HFFc6 (cell line): ENCODE results near the gene MYO5A. TPM values are rescaled to one million over a fixed set of nuclear protein-coding genes. Genes with fewer than 3 reads are reported as not detected.
A peak's percentile ranks its signal among the peaks of the same experiment; 100 is the strongest.

Experiments
- DNase-seq: peaks from one replicate; pipeline ENCODE4 v3.0.0-alpha.2; 2018
- H3K27ac Mint-ChIP-seq: 2 replicates; pipeline ENCODE4 v1.8.0; 2020; ENCODE audit warnings: mild to moderate bottlenecking, mixed read lengths
- H3K27me3 Mint-ChIP-seq: 2 replicates; pipeline ENCODE4 v1.8.0; 2021; ENCODE audit warnings: mild to moderate bottlenecking, moderate library complexity, mixed read lengths; ENCODE audit not compliant: insufficient read depth
- H3K36me3 Mint-ChIP-seq: 2 replicates; pipeline ENCODE4 v1.8.0; 2021; ENCODE audit warnings: low read depth, mixed read lengths
- H3K4me1 Mint-ChIP-seq: 2 replicates; pipeline ENCODE4 v1.8.0; 2020; ENCODE audit warnings: low read depth, mixed read lengths
- H3K4me3 Mint-ChIP-seq: 2 replicates; pipeline ENCODE4 v1.8.0; 2020; ENCODE audit warnings: mild to moderate bottlenecking, moderate library complexity, mixed read lengths
- H3K9me3 Mint-ChIP-seq: 2 replicates; pipeline ENCODE4 v1.8.0; 2020; ENCODE audit warnings: mild to moderate bottlenecking, mixed read lengths
- total RNA-seq, 6 experiments: library from RNA; stranded (reverse); fragmentation: NEBNext Ultra II Directional; extraction: Animal tissue kit (Norgen Biotek cat#: 25700); gene quantifications; 2 replicates in 1 of 6; 3 replicates in 5 of 6; pipeline ENCODE4 v1.2.3, GENCODE V29; 2021
- TF ChIP-seq, protein P1 (sequence below): fragments of 200-600 bp; sonication (generic); IDR thresholded peaks from 2 replicates; pipeline ENCODE4 v1.5.0; 2021; ENCODE audit warnings: antibody characterized with exemption, mild to moderate bottlenecking

MYO5A gene
- total RNA-seq, 6 experiments from 2014 or later, result 47.4 to 59.4 (median 54.0) TPM

- no peak overlapping the region for H3K4me3 Mint-ChIP-seq
- no peak overlapping the region for H3K27ac Mint-ChIP-seq
- peaks cover 11% of the 10 kb centered on the region for H3K36me3 Mint-ChIP-seq
- H3K4me1 Mint-ChIP-seq, result 0 out of 2 replicates have a peak, but pooled peaks cover 5% of the 10 kb centered on the region
- no peaks in the 10 kb centered on the region for H3K27me3 Mint-ChIP-seq
- DNase-seq, result no peak
- no peaks in the 10 kb centered on the region for H3K9me3 Mint-ChIP-seq
- TF ChIP-seq, protein P1, sequence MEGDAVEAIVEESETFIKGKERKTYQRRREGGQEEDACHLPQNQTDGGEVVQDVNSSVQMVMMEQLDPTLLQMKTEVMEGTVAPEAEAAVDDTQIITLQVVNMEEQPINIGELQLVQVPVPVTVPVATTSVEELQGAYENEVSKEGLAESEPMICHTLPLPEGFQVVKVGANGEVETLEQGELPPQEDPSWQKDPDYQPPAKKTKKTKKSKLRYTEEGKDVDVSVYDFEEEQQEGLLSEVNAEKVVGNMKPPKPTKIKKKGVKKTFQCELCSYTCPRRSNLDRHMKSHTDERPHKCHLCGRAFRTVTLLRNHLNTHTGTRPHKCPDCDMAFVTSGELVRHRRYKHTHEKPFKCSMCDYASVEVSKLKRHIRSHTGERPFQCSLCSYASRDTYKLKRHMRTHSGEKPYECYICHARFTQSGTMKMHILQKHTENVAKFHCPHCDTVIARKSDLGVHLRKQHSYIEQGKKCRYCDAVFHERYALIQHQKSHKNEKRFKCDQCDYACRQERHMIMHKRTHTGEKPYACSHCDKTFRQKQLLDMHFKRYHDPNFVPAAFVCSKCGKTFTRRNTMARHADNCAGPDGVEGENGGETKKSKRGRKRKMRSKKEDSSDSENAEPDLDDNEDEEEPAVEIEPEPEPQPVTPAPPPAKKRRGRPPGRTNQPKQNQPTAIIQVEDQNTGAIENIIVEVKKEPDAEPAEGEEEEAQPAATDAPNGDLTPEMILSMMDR, result no peak
Observed at GRCh38 chr15:52405856-52406255, 122.8 kb downstream of the MYO5A start.

GRCh38 chr15:52397118-52397517 lies 131.6 kb downstream of the MYO5A start:
- no peaks in the 10 kb centered on the region for H3K27me3 Mint-ChIP-seq

DNA sequence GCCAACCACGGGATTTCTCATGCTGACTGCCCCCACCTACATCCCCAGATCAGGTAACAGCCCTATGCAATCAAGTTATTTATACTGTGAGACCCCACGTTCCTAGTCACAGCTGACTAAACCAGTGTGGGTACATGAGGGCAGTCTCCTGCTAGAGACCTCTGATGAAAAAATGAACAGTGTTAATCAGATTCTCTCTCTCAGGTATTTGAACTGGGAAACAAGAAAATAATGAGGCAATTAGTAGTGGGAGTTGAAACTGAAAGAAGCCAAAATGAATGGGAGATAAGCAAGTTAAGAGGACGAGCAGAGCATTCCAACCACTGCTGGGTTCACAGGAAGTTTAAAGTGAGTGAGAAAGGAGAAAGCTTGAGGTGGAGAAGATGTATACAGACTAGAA lies 134.6 kb downstream of the MYO5A start:
- TF ChIP-seq, protein P1, result no peak
- Mint-ChIP-seq H3K27me3 (no peaks in the 10 kb centered on the region), H3K4me3 (no peak overlapping the region), H3K36me3 (peaks cover 17% of the 10 kb centered on the region), H3K9me3 (no peaks in the 10 kb centered on the region), H3K27ac (no peak overlapping the region), H3K4me1 (peaks cover 17% of the 10 kb centered on the region)
- no peak for DNase-seq

More at GRCh38 chr15:52397118-52397517, 131.6 kb downstream of the MYO5A start:
- Mint-ChIP-seq H3K27ac (no peak overlapping the region), H3K36me3 (peaks cover 10% of the 10 kb centered on the region), H3K4me1 (peaks cover 12% of the 10 kb centered on the region), H3K4me3 (no peak overlapping the region), H3K9me3 (no peaks in the 10 kb centered on the region)
- no peak for DNase-seq
- TF ChIP-seq, protein P1, result no peak

GRCh38 chr15:52392008-52392687 lies 136.5 kb downstream of the MYO5A start:
- Mint-ChIP-seq H3K27me3 (no peaks in the 10 kb centered on the region), H3K4me1 (peaks cover 17% of the 10 kb centered on the region), H3K9me3 (no peaks in the 10 kb centered on the region), H3K36me3 (peaks cover 17% of the 10 kb centered on the region), H3K4me3 (no peak overlapping the region; the same call in 1 of the 2 replicates), H3K27ac (peak overlapping the region; percentile 47)
- peak; percentile 88 for DNase-seq
- TF ChIP-seq, protein P1, result no peak

DNA sequence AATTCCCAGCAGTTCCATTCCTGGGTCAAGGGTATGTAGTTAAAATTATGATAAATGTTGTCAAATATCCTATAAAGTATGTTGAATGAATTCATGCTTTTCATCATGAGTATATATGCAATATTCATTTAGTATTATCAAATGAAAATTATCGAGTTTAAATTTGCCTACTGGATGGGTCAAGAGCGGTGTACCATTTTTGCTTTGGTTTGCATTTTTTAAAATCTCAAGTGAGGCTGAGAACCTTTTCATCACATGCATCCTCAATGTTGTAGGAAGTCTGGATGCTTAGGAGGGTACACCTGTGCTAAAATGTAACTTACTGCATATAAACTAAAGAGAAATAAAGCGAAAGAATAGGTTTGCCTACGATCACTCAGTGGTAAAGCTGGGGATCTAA lies 137.6 kb downstream of the MYO5A start:
- TF ChIP-seq, protein P1, result no peak
- Mint-ChIP-seq H3K4me3 (no peak overlapping the region), H3K36me3 (peaks cover 9% of the 10 kb centered on the region)

More for the DNA sequence above, 137.6 kb downstream of the MYO5A start:
- no peak for DNase-seq
- no peak overlapping the region for H3K27ac Mint-ChIP-seq
- peaks cover 17% of the 10 kb centered on the region for H3K4me1 Mint-ChIP-seq
- no peaks in the 10 kb centered on the region for H3K9me3 Mint-ChIP-seq
- H3K27me3 Mint-ChIP-seq, result no peaks in the 10 kb centered on the region
